Stimulated activated CD8-positive, alpha-beta memory T cell treated with anti-CD3 and anti-CD28 coated beads, Interleukin-15, amount 100 ng/mL, for 48 hours (primary cell): Measurements from ENCODE around the gene KRT13.
A peak's percentile ranks its signal among the peaks of the same experiment; 100 is the strongest.

Source experiments
- DNase-seq, 2 donors: peaks; one replicate each; pipeline ENCODE4 v3.0.0-alpha.2; 2020; ENCODE audit warnings: low read depth in 2 of 2

The KRT13 gene

DNA sequence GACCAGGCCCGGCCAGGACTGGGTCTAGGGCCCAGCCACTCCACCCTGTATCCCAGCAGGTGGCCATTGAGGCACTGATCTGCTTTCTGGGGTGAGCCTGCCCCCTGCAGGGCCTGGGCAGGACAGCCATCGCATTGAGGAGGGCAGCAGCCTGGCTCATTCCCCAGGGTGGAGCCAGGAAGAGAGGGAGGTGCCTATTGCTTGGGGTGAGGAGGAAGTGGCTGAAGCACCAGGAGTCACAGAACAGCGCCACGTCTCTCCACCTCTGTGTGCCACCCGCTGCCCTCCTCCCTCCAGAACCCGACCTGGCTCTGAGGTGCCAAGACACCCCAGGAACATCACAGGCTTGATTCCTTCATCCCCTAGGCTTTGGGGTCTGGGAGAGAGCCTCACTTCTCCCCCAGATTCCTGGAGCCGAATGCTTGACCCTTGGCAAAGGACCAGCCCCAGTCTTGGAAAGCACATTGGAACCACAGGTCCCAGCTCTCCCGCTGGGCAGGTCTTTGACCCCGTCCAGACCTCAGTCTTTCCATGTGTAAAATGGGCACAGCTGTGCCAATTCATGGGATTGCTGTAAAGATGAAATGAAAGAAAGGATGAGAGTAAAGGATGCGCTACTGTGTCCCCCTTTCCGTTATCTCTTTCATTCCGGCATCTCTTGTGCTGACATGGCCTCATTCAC, 8.5 kb downstream of the KRT13 start:
- peak; percentile 64 to 73 for DNase-seq

DNA sequence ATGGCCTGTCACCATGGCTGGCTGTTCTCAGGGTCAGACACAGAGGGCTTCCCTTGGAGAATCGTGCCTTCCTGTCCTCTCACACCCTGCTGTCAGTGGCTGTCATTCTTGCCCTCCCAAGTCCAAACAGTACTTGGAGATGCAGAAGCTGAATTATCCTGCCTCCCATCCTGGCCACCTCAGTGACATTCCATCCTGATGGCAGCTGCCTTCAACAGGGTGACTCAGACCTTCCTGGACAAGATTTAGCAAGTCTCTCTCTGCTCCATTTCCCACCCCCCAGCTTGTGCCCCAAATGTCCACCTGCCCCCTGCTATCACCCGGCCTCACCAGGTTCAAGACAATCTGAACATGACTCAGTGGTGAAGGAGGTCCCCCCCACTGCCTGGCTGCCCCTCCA, 10.9 kb downstream of the KRT13 start:
- DNase-seq, result no peak

GRCh38 chr17:41492771-41493170, 12.6 kb downstream of the KRT13 start:
- no peak for DNase-seq

GRCh38 chr17:41492351-41492750, 13.1 kb downstream of the KRT13 start:
- DNase-seq, result no peak

DNA sequence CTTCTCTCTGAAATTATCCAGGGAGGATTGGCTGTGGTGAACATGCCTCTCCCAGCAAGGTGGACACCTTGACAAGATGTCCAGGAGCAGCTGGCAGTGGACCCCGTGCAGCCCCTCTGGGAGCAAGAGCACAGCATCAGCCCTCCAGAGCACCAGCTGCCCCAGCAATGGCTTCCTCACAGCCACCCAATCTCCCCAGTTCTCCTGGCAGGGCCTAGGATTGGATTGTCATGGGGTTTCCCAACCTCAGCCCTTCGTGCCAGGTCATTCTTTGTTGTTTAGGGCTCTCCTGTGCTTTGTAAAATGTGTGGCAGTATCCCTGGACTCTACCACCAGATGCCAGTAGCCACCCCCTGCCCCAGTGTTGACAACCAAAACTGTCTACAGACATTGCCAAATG, 13.9 kb downstream of the KRT13 start:
- DNase-seq, result no peak

DNA sequence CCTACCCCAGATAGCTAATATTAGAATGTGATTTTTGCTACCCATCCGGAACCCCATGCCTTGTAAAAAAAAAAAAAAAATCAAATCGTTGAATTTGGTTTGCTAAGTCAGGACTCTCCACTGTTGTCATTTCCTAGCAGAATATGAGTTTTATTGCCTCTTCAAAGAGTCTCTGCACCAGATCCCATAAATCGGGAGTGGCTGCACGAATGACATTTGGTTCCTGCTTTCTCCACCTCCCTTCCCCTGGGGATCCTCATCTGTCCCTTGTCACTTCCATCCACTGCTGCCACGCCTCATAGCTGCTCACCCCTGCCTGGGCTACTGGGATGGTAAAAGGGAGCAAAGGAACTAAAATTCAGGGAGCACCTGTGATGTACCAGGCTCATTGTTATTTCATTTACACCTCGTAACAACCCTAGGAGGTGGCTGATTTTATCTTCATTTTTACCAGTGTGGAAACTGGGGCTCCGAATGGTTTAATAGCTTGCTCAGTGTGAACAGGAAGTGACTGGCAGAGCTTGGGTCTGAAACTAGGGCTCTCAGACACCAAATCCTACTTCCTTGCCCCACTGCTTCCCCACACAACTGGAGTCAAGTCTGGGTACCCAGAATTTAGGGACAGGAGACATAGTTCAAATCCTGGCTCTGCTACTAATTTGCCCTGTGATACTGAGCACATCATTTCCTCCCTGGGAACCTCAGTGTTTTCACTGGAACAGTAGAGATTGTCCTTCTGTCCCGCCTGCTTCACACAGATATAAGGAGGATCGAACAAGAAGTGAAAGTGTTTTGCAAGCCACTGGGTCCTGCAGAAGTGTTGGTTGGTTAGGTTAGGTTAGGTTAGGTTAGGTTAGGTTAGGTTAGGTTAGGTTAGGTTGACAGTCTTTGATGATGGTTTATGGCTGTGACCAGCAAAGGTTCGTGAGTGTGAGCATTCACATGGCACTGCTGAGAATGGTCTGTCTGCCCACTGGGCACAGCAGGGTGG, 15.1 kb downstream of the KRT13 start:
- no peak for DNase-seq

- no peak for DNase-seq
These were observed 15.9 kb downstream of the KRT13 start, which contains the start of gene KRT36 for GRCh38 chr17:41489531-41489930. KRT36 (minus strand) TSS chr17:41489910; CDS start chr17:41489864, 46 bp downstream.

GRCh38 chr17:41486809-41487530, 18.4 kb downstream of the KRT13 start:
- peak; percentile 12 to 21 for DNase-seq

DNA sequence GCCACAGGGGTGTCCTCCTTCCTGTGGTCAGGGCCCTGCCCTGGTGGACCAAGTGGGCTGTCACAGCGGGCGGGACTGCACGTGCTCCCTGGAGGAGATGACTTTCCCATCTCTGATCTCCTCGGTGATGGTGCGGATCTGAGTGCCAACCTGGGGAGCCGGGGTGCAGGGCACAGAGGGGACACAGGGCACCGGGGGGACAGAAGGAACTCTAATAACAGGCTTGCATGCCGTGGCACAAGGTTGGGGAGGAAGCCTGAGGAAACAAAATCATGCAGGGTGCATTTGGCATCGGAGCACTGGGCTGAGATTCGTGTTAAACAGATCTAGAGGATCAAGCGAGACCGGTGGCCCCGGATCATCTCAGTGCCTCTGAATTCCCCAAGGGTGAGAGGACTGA, 19.1 kb downstream of the KRT13 start:
- no peak for DNase-seq

GRCh38 chr17:41484920-41485904, 20.2 kb downstream of the KRT13 start:
- no peak for DNase-seq

DNA sequence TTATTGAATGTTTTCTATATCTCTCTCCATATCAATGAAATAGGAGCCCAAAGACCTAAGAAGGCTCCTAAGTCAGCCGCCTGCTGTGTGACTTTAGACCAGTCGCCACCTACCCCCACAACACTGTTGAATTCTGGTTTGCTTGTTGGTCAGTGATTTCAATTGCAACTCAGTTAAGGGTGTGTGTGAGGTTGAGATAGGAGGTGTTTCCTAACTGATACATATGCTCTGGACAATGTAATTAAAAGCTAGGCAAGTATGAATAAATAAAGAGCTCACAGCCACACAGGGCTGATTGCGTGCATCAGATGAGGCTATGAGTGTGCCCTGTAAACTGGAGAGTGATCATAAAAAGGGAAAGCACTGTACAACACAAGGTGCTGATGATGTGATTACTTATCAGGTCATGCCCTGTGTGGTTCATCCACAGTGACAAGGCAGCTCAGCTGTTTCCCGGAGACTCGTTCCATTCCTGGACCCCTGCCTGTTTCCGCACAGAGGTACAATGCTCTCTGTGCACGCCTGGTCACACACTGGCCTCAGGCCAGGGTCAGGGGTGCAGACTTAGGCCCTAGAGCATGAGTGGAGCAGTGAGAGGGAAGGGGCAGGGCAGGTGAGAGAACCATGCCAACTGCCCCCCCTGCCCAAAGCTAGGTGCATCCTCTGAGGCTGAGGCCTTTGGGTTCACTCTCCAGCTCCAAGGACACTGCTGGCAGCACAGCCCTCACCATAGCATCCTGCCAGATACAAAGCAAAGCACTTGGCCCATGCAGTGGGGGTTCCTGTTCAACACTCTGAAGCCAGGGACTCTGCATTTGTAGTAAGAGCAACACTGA, 21.2 kb downstream of the KRT13 start:
- no peak for DNase-seq

DNA sequence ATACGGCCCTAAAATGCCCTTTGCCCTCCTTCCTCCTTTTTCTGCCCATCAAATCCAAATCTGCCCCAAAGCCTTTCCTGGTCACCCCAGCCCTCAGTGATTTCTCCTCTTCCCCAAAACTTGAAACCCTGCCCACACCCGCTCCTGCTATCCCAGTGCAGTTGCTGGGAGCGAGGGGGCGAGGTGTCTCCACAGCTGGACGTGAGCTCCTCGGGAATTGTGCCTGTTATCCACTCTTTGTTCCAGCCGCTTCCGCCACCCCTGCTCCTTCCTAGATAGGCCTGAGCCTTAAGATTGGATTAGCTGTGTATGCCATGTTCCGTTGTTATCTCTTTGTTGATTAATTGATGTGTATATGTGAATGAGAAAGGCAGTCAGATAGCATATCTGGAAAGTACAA, 21.9 kb downstream of the KRT13 start:
- no peak for DNase-seq

DNA sequence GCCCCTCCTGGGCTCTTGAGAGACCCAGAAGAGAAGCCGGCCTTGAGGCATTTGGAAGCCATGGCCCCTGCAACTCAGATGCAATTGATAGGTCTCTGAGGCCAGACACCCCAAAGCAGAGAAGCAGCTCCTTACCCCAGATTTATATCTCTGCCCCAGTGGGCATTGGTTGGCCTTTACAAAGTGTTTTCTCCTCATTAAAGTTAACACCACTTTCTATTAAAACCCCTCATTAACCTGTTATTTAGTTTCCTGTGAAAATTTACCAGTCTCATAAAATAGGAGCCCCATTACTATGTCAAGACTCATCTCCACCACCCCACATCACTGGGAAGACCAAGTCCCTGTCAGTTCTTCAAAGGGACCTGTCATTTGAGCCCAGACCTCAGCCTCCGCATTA, 24.4 kb downstream of the KRT13 start, which contains the start of gene KRT35:
TSS of gene KRT35 (minus strand) at position 116 of the 400 bp plus-strand sequence. CDS start at position 62, 54 bp downstream.
- no peak for DNase-seq

DNA sequence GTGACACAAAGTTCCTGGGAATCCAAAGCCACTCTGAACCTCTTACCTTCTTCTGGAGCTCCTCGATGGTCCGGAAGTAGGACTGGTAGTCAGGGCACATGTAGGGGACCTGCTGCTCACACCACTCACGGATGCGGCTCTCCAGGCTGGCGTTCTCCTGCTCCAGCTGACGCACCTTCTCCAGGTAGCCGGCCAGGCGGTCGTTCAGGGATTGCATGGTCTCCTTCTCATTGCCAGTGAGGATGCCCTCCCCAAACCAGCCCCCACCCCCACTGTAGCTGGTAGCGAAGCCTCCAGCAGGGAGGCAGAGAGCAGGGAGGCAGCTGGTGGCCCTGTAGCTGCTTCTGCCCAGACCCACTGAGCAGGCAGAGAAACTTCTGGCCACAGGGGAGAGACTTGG, 24.8 kb downstream of the KRT13 start:
- no peak for DNase-seq

GRCh38 chr17:41480136-41480535, 25.3 kb downstream of the KRT13 start:
- no peak for DNase-seq

DNA sequence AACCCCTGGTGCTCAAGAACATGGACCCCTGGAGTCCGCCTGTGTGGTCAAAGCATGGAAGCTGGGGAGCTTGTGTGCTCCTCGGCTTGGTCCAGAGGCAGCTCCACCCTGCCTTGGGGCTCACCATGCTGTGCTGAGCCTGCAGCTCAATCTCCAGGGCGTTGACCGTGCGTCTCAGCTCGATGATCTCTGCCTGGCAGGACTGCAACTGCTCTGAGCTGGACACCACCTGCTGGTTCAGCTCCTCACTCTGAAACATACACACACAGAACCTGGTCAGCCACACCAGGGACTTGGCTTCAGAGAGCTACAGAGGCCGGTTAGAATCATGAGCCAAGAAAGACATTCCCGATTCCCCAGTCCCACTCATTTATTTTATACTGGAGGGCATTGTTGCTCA, 27.2 kb downstream of the KRT13 start:
- no peak for DNase-seq

- DNase-seq, result no peak
These were observed 28.3 kb downstream of the KRT13 start for GRCh38 chr17:41476866-41477815.

DNA sequence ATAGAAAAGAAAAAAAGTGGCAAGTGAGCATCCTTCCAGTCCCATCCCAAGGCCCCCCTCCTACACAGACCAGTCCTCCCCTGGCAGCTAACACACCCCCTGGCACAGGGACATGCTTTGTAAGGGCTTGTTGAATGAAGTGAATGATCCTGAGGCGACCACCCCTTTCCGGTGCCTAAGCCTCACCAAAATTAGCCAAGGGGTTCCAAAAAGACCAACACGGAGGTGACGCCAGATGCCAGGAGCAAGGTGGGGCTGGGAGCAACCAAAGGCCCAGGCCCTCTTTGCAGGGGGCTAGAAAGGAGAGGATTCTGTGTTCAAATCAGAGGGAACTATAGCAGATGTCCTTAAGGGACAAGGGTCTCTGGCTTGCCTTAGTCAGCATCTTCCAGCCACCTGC, 30.0 kb downstream of the KRT13 start:
- no peak for DNase-seq

GRCh38 chr17:41474863-41475262, 30.5 kb downstream of the KRT13 start:
- no peak for DNase-seq
